ENCODE data around the gene TSPAN1.

GRCh38 chr1:46187106-46187869 is 12.4 kb downstream of the TSPAN1 start:
- no peak for TF ChIP-seq CTCF (IDR thresholded peaks at IDR 0.05)
- TF ChIP-seq EP300 (IDR thresholded peaks at IDR 0.05), result no peak
